HT-29 (cell line): ENCODE measurements around the gene PMFBP1. TPM values are rescaled to one million over a fixed set of nuclear protein-coding genes. Genes with fewer than 3 reads are reported as not detected.
A peak's percentile ranks its signal among the peaks of the same experiment; 100 is the strongest.

ENCODE experiments used
- DNase-seq: peaks from one replicate; pipeline ENCODE4 v3.0.0-alpha.2; 2015; ENCODE audit warnings: low spot score
- total RNA-seq: library from RNA; depleted of rRNA; stranded (reverse); fragments of >200 nt; shearing (Covaris generic); gene quantifications from 2 replicates; pipeline ENCODE4 v1.2.3, GENCODE V29; 2014; rRNA removed

Gene PMFBP1
- total RNA-seq: 2.3 TPM in 1 of 2 replicates, not detected in the other

DNA sequence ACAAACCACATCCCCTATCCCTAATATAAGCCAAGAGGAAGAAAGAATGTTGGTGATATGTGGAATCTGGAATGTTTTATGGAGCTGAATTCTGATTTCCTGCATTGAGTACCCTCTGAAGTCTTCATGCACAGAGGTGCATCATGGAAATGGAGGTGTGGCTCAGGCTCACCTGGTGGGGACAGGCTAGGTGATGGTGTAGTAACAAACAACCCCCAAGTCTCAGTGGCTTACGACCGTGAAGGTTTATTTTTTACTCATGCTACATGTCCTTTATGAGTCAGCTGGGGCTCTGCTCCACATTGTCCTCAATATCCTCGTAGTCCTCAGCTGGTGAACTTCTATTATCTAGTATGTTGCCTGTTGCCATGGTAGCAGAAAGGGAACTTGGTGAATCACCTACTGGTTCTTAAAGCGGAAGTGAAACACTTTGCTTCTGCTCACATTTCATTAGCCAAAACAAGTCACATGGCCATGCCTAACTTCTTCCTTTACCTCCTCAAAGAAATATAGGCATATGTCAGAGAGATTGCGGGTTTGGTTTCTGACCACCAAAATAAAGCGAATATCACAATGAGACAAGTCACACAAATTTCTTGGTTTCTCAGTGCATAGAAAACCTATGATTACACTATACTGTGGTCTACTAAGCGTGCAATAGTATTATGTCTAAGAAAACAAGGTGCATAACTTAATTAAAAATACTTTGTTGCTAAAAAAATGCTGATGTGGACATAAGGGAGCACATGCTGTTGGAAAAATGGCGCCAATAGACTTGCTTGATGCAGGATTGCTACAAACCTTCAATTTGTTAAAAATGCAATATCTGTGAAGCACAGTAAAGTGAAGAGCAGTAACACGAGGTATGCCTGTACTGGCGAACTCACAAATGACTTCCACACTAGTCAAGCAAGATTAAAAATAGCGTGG is at the start of gene PMFBP1:
TSS of gene PMFBP1 (minus strand) at position 51 of the 930 bp plus-strand sequence. CDS start 947 bp downstream, outside the sequence.
- peak; percentile 70 for DNase-seq

GRCh38 chr16:72221630-72222024 is 49.7 kb upstream of the PMFBP1 start:
- no peak for DNase-seq

DNA sequence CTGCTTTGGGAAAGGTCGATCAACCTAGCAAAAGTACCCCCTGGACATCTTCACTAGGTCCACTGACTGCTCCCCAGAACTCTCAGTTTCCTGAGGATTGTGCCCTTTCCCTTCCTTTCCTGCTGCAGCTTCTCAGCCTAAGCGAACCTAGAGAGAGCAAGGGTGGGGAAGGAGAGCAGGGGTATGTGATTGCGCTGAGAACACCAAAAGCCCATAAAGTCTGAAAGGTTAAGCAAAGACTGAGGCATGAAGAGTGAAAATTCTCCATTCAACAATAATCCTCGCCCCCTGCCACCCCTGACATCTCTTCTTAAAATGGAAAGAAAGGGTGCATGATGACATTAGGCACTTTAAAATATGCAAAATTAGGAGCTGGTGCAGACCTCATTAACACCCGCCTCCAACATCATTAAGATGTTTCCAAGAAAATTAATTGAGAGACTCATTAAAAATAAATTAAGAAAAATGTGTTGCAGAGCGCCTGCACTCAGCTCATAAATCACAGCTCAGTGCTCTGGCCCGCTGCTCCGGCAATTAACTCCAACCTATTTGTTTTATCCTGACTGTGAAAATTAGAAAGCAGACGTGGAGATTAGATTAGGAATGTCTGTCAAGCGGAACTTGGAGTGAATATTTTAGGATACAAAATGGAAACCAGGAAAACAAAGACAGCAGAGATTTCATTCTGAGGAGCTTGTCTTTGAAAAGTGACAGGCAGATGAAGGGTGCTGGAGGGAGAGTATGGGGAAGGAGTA is 49.1 kb upstream of the PMFBP1 start:
- no peak for DNase-seq

- no peak for DNase-seq
Observed at GRCh38 chr16:72219282-72219681, 47.3 kb upstream of the PMFBP1 start.

DNA sequence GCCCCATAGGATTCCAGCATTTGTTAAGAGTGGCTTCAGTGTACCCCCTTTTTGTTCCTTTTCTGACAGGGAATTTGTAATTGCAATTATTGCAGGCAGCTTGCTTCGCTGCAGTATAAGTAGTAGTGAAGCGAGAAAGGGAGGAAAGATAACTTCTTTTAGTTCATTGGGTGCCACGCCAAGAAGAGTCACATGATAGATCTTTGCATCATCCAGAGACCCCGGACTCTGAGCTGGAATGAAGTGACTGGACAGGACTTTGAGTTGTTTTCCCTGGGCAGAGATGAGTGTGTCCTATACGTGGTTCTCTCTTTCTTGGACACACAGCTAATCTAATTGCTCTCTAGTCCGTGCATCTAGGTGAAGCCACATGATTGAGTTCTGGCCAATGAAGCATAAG is 44.8 kb upstream of the PMFBP1 start:
- no peak for DNase-seq

- no peak for DNase-seq
Observed at GRCh38 chr16:72214821-72215220, 42.9 kb upstream of the PMFBP1 start.

DNA sequence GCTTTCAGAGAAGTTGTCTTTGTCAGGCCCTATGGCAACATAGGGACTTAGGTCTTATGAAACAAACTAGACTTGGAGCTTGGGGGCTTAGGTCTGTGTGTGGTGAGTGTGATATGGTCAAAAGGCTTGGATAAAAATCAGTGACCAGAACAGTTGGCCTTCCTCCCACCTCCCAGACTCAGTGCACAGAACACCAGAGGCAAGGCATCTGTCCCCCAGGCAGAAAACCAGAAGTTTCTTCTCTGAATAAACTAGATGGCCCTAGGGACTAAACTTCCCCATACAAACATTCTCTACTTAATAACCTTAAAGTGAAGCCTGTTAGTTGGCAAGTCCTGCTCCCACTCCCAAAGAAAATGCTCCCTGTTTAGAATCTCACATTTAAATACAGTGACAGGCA is 39.2 kb upstream of the PMFBP1 start:
- DNase-seq: no peak

- no peak for DNase-seq
Observed at GRCh38 chr16:72210555-72210954, 38.6 kb upstream of the PMFBP1 start.

- no peak for DNase-seq
Observed at GRCh38 chr16:72210072-72210471, 38.1 kb upstream of the PMFBP1 start.

DNA sequence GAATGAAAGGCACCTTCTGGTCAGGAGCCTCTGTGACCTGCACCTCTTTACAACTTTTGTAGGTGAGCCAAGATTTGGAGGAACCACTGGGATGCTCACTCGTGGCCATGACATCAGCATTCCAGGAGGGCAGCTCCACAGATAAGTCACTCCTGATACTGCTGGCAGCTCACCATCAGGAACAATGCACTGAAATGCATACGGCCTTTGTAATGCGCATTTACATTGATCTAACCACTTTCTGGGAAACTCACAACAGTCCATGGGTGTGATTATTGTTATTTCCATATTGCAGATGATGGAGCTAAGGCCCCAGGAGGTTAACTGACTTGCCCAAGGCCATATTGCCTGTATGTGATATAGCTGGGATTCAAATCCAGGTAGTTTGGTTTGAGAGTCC is 34.3 kb upstream of the PMFBP1 start:
- no peak for DNase-seq

DNA sequence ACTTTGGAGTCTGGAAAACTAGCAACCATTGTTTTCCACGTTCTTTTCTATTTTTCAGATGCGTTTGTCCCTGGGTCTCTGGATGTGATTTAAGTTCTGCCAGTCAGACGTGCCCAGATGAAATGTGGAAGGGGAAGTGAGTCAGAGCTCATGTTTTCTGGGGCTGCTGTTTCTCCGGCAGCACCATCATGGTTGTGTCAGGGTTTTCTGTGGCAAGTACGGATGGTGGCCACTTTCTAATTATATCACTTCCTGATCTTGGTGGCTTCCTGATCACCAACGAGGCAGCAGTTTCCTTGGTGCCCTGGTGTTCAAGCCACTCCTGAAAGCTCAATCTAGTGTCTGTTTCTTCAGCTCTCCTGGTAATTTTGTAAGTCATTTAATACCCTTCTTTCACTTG is 31.4 kb upstream of the PMFBP1 start:
- DNase-seq: no peak

DNA sequence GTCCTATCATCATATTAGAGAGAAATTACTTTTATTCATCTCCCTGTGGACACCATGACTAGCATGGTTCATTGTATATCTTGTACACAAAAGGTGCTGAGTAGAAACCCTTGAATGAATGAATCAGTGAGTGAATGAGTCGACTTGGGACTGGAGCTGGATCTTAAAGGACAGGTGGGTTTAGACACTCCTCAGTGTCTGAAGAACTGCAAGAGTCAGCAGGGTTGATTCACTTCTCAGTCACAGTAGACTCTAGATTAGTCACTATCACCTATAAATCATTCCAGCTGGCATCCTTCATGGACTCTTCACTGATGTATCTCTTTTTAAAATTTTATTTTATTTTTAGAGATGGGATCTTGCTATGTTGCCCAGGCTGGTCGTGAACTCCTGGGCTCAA is 30.1 kb upstream of the PMFBP1 start:
- no peak for DNase-seq

DNA sequence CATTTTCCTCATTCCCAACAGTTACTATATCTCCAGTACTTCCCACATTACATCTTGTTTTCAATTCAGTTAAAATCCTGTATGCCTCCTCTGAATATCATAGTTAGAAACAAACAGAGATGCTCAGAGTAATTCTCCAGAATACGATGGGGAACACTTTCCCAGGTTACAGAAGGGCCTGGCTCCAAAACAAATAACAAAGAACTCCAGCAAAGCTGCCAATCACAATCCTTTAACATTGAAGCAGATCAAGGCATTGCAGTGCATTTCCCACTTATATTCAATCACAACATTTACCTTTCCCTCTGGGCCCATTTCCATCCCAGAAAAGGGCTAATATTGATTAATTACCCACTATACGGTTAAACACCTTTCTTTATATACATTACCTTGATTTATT is 29.4 kb upstream of the PMFBP1 start:
- DNase-seq: no peak

DNA sequence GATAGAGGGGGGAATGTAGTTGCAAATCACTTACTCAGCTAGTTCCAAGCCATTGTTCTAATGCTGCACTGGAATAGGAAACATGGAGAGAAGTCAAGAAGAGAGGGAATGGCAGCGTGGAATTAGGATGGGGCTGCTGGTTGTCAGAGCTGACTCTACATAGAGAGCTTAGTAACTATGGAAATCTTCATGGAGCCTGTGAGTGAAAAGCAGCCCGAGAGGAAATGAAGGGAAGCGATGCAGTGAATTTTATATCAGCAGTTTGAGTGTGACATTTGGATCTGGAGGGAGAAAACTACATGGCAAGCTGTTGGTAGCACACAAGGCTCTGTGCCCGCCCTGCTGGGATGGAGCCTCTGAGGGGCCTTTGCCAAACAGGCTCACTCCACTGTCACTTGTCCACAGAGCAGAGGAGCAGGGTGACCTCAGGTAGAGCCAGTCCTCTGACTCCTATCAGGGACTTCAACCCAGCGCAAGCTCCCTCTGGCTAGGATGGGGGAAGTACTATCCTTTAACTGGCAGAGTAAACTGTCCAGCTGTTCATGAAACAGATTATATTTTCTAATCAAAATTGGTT is 27.9 kb upstream of the PMFBP1 start:
- DNase-seq: no peak

DNA sequence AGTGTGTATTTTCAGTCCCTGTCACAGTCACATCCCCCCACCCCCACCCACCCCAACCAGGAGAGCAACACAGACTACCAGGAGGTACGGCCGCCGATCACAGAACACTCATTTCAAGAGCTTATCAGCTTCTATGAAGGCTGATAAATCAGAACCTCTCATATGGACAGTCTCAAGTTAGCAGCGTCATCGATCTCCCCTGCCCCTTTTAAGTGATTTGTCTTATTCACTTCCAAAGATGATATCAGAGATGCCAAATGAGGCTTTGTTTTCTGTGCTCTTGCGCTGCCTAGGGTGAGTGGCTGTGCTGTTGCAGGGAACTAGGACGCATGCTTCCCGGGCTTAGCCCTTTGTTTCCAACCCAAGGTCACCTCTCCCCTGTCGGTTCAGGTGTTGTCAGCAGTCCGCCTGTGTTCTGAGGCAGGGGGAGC is 26.8 kb upstream of the PMFBP1 start:
- DNase-seq: no peak

- no peak for DNase-seq
Observed at GRCh38 chr16:72198021-72198711, 26.2 kb upstream of the PMFBP1 start.

- DNase-seq: no peak
Observed at GRCh38 chr16:72197545-72197944, 25.6 kb upstream of the PMFBP1 start.

- DNase-seq: no peak
Observed at GRCh38 chr16:72195609-72196008, 23.7 kb upstream of the PMFBP1 start.

DNA sequence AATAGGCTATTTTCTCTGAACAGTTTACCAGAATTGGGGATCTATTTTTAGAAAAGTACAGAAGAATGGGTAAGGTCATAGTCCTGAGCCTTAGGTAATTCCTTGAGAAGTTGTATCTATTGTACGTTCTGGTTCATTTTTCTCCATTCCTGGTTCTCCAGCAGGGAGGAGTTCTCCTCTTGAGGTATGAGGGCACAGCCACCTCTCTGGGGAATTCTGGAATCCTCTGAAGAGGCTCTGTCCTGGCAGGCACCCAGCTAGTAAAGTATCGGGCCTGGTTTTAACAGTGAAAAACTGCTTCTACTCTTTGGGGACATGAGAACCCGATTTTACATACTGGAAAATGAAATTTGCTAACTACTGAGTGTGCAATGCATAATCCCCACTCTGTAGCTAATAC is 19.6 kb upstream of the PMFBP1 start:
- DNase-seq: no peak

DNA sequence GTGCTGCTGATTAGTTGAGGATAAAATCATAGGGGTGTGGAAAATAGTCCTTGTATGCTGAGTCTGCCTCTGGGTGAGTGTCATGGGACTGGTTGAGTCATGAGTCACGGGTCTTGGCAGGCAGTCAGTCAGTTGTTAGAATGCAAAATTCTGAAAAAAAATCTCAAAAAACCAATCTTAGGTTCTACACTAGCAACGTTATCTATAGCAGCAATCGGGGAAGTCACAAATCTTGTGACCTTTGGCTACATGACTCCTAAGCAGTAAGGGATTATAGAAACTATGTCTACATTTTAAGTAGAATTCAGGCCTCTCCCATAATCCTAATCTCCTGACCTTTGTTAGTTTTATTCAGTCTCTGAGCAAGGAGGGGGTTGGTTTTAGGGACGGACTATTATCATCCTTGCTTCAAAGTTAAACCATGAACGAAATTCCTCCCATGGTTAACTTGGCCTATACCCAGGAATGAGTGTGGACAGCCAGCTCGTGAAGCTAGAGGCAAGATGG is 18.0 kb upstream of the PMFBP1 start:
- no peak for DNase-seq

DNA sequence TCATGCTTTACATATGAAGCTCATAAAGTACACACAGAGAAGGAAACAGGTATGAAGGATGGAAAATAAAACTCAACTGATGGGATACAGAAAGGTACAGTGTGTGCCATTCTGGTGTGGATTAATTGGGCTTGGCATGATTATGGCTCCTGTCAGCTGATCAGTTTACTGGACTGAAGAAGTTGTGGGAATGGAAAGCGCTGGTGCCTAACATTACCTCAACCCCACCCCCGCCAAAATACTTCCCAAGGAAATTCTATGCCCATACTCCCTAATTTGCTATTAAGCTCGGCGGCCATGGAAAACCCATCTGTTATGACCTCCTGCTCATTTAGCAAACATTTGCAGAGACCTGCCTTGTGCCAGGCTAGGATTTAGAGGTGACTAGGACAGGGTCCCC is 16.6 kb upstream of the PMFBP1 start:
- no peak for DNase-seq
